HL-60 (cell line): ENCODE data around the gene DIS3L2.
"Not testable (repeated sequence)": the region's sequence is repeated elsewhere in the genome, so short reads cannot be mapped to it uniquely, and the experiment has no call there.

ENCODE experiments used
- CTCF ChIP-seq: IDR thresholded peaks from one replicate; pipeline ENCODE4 v1.5.1; 2011; ENCODE audit warnings: low read length, control low read depth, inconsistent platforms; ENCODE audit not compliant: insufficient read depth
- GABPA ChIP-seq: IDR thresholded peaks from 2 replicates; pipeline ENCODE4 v1.6.1; 2012; ENCODE audit warnings: low read depth
- POLR2AphosphoS5 ChIP-seq: IDR thresholded peaks from 2 replicates; pipeline ENCODE4 v1.6.1; 2012; ENCODE audit warnings: low read depth
- REST ChIP-seq: IDR thresholded peaks from 2 replicates; pipeline ENCODE4 v1.6.1; 2012; ENCODE audit warnings: low read depth; ENCODE audit not compliant: insufficient replicate concordance

- not testable (repeated sequence) for TF ChIP-seq POLR2AphosphoS5, CTCF, REST, GABPA
These were observed 401.7 kb downstream of the DIS3L2 start for GRCh38 chr2:232363064-232363783.
